GM19455 (cell line): Measurements from ENCODE around the gene ARHGEF9.
"Not testable (repeated sequence)": the region's sequence is repeated elsewhere in the genome, so short reads cannot be mapped to it uniquely, and the experiment has no call there.

Experiments
- ATAC-seq: cut with Tn5 transposase; IDR thresholded peaks from one replicate; pipeline ENCODE4 v1.9.1; 2021; ENCODE audit not compliant: unreplicated experiment

ARHGEF9 gene

DNA sequence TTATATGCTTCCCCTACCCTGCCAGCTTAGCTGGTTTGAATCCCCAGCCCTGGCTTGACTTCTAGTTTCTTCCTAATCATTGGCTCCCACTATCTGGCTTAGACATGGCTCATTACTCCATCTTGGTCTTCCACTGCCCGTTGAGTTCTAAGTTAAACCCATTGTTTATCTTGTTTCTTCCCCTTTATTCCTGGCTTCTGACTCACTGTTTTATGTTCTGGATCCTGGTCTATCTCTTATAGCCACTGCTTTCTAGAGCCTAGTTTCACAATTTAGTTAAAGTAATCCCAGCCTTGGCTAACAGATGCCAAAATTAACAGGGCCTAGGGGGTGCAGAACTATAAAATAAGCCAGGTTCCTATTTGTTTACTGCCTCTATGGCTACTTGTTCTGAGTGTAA, 120.9 kb downstream of the ARHGEF9 start:
- ATAC-seq: no peak

DNA sequence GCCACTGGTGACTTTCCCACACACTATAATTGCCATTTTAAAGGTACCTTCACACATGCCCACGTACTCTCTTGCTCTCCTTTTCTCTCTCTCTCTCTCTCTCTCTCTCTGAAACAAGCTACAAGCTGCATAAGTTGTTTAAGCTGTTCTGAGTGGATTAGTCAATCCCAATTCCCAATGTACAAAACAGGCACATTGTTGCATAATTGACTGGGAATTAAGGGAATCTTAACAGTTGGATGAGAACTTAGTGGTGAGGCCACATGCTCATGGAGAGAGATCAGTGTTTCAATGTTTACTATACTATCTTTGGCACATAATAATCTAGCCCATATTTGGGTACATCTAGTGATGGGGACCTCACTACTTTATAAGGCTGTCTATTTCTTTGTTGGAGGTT, 123.3 kb downstream of the ARHGEF9 start:
- ATAC-seq: no peak

- ATAC-seq: no peak
These were observed 126.1 kb downstream of the ARHGEF9 start for GRCh38 chrX:63658920-63659319.

DNA sequence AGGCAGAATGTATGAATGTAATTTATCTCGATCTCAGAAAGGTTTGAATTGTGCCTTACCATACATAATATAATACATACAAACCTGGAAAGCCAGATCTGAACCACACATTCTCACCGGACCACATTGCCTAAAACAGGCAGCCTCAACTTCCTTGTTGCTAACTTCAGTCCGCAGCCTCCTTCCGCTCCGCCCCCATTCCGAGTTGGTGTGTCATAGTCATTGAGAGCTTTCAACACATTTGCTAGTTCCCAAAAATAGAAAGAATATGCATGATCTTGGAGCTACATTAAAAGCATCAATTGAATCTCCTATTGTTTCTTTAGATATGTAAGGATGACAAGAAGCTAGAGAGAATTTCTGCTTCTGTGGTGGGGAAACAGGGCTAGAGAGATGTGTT, 127.2 kb downstream of the ARHGEF9 start:
- no peak for ATAC-seq

- ATAC-seq: no peak
These were observed 128.0 kb downstream of the ARHGEF9 start for GRCh38 chrX:63656871-63657580.

DNA sequence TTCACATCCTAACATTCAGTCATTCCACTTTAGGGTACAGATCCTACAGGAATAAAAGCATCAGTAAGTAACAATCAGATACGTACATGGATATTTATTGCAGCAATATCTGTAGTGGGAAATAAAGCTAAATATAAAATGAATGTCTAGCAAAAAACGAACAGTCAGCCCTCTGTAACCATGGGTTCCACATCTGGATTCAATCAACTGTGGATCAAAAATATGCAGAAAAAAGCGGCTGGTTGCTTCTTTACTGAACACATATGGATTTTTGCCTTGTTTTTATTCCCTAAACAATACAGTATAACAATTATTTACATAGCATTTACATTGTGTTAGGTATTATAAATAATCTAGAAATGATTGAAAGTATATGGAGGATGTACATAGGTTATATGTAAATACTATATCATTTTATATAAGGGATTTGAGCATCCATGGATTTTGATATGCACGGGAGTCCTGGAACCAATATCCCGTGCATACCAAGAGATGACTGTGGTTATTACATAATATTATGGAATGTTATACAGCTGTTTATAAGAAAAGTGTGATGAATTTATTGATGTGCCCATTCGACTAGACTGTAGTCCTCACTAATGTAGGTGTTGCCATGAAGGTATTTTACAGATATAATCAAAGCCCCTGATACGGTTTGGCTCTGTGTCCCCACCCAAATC, 132.8 kb downstream of the ARHGEF9 start:
- no peak for ATAC-seq

DNA sequence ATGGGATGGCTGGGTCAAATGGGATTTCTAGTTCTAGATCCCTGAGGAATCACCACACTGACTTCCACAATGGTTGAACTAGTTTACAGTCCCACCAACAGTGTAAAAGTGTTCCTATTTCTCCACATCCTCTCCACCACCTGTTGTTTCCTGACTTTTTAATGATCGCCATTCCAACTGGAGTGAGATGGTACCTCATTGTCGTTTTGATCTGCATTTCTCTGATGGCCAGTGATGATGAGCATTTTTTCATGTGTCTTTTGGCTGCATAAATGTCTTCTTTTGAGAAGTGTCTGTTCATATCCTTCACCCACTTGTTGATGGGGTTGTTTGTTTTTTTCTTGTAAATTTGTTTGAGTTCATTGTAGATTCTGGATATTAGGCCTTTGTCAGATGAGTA, 139.3 kb downstream of the ARHGEF9 start:
- ATAC-seq: not testable (repeated sequence)

DNA sequence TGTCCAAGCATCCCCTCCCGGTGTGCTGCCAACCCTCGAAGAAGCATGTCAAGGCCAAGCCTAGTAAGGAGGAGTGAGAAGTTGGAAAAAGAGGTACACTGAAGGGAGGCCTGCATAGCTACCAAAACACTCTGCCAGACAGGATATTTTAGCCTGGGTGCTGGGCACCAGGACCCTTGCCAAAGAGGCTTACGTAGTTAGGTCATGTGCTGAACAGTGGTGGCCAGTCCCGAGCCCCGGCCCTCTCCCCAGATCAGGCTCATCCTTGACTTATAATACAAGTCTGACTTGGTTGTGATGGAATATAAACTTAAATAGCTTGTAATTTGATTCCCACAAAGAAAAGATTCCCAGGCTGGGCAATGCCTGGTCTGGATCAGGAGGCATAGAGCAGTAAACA, 149.3 kb downstream of the ARHGEF9 start:
- no peak for ATAC-seq

- no peak for ATAC-seq
These were observed 171.4 kb downstream of the ARHGEF9 start for GRCh38 chrX:63613531-63614028.

- no peak for ATAC-seq
These were observed 199.1 kb downstream of the ARHGEF9 start for GRCh38 chrX:63585936-63586335.
